CD14-positive monocyte (primary cell): ENCODE measurements around the gene SAP130. TPM values are rescaled to one million over a fixed set of nuclear protein-coding genes. Genes with fewer than 3 reads are reported as not detected.
A peak's percentile ranks its signal among the peaks of the same experiment; 100 is the strongest.

ENCODE experiments used
- DNase-seq, 3 donors: peaks; one replicate each; pipeline ENCODE4 v3.0.0-alpha.2; 2011 to 2022
- H2AFZ ChIP-seq: 2 replicates; pipeline ENCODE4 v1.6.0; 2012; ENCODE audit warnings: mild to moderate bottlenecking, low read depth, low read length, inconsistent platforms; ENCODE audit not compliant: insufficient read depth, poor library complexity, severe bottlenecking
- H3K27ac ChIP-seq, 2 donors: 1 replicate in 1 of 2; 2 replicates in 1 of 2; pipeline ENCODE4 v1.5.1; 2012 to 2013; ENCODE audit warnings: low read length in 2 of 2, control low read depth in 1 of 2, inconsistent platforms in 1 of 2, low read depth in 1 of 2, mild to moderate bottlenecking in 1 of 2
- H3K27me3 ChIP-seq, 2 donors: one replicate each; pipeline versions ENCODE4 v1.6.0 to v1.6.1; 2011 to 2013; ENCODE audit warnings: low read length in 2 of 2; ENCODE audit not compliant: control insufficient read depth in 2 of 2, insufficient read depth in 2 of 2
- H3K36me3 ChIP-seq, 2 donors: replicated peaks in 1 of 2; 1 replicate in 1 of 2; 2 replicates in 1 of 2; pipeline versions ENCODE4 v1.5.1 to v1.6.1; 2012 to 2013; ENCODE audit warnings: low read length in 2 of 2, control low read depth in 1 of 2, inconsistent platforms in 1 of 2, mild to moderate bottlenecking in 1 of 2; ENCODE audit not compliant: insufficient read depth in 2 of 2, control insufficient read depth in 1 of 2
- H3K4me1 ChIP-seq, 2 donors: 1 replicate in 1 of 2; 2 replicates in 1 of 2; pipeline versions ENCODE4 v1.5.1 to v1.6.1; 2012 to 2013; ENCODE audit warnings: low read length in 2 of 2, control low read depth in 1 of 2, inconsistent platforms in 1 of 2, mild to moderate bottlenecking in 1 of 2, moderate library complexity in 1 of 2; ENCODE audit not compliant: insufficient read depth in 2 of 2, control insufficient read depth in 1 of 2
- H3K4me2 ChIP-seq: replicated peaks from 2 replicates; pipeline ENCODE3; 2012; ENCODE audit warnings: low read length, moderate library complexity, mild to moderate bottlenecking; ENCODE audit not compliant: poor library complexity, severe bottlenecking; ENCODE audit errors: extremely low read depth
- H3K4me3 ChIP-seq, 3 experiments: fragments of 200-600 bp in 1 of 3; sonication (generic) in 1 of 3; replicated peaks in 1 of 3; 1 replicate in 2 of 3; 2 replicates in 1 of 3; pipeline ENCODE4 v1.5.1; 2011 to 2013; ENCODE audit warnings: low read length in 3 of 3, mild to moderate bottlenecking in 3 of 3, control low read depth in 2 of 3, low read depth in 2 of 3, inconsistent platforms in 1 of 3, moderate library complexity in 1 of 3
- H3K79me2 ChIP-seq: 2 replicates; pipeline ENCODE4 v1.6.0; 2012; ENCODE audit warnings: mild to moderate bottlenecking, control low read depth, inconsistent platforms, low read length, moderate library complexity; ENCODE audit not compliant: insufficient read depth
- H3K9ac ChIP-seq: 2 replicates; pipeline ENCODE4 v1.6.0; 2017; ENCODE audit warnings: low read length, mild to moderate bottlenecking; ENCODE audit not compliant: insufficient read depth, poor library complexity, severe bottlenecking
- H3K9me3 ChIP-seq, 2 donors: replicated peaks in 1 of 2; 1 replicate in 1 of 2; 2 replicates in 1 of 2; pipeline versions ENCODE4 v1.5.1 to v1.6.1; 2012 to 2013; ENCODE audit warnings: low read length in 2 of 2, control low read depth in 1 of 2; ENCODE audit not compliant: control insufficient read depth in 1 of 2, insufficient read depth in 1 of 2
- H4K20me1 ChIP-seq: 2 replicates; pipeline ENCODE4 v1.6.0; 2012; ENCODE audit warnings: mild to moderate bottlenecking, low read length, control low read depth, moderate library complexity; ENCODE audit not compliant: insufficient read depth
- H3K27ac Mint-ChIP-seq, 7 donors: one replicate each; pipeline ENCODE4 v1.8.0; 2020; ENCODE audit warnings: mild to moderate bottlenecking in 7 of 7, mixed read lengths in 7 of 7, moderate library complexity in 6 of 7, inconsistent platforms in 2 of 7
- H3K27me3 Mint-ChIP-seq, 3 donors: one replicate each; pipeline ENCODE4 v1.8.0; 2021 to 2022; ENCODE audit warnings: low read depth in 3 of 3, mild to moderate bottlenecking in 3 of 3, mixed read lengths in 3 of 3, moderate library complexity in 3 of 3, inconsistent platforms in 1 of 3
- H3K36me3 Mint-ChIP-seq, 2 donors: one replicate each; pipeline ENCODE4 v1.8.0; 2020; ENCODE audit warnings: mixed read lengths in 2 of 2, inconsistent platforms in 1 of 2, mild to moderate bottlenecking in 1 of 2
- H3K4me1 Mint-ChIP-seq: one replicate; pipeline ENCODE4 v1.8.0; 2020; ENCODE audit warnings: mild to moderate bottlenecking, mixed read lengths
- H3K4me3 Mint-ChIP-seq, 2 donors: one replicate each; pipeline ENCODE4 v1.8.0; 2020; ENCODE audit warnings: mild to moderate bottlenecking in 2 of 2, mixed read lengths in 2 of 2, moderate library complexity in 1 of 2
- H3K9me3 Mint-ChIP-seq, 7 donors: one replicate each; pipeline ENCODE4 v1.8.0; 2020 to 2022; ENCODE audit warnings: mixed read lengths in 7 of 7, mild to moderate bottlenecking in 6 of 7, moderate library complexity in 6 of 7, inconsistent platforms in 2 of 7
- CTCF ChIP-seq: fragments of 200-600 bp; IDR thresholded peaks from one replicate; pipeline ENCODE4 v1.8.0; 2022; ENCODE audit warnings: antibody characterized with exemption, mild to moderate bottlenecking
- WGBS: methylation state at CpG from one replicate; pipeline ENCODE4 v1.1.5; 2013; ENCODE audit warnings: missing lambda C conversion rate; ENCODE audit not compliant: insufficient coverage; 5-methylcytosine and 5-hydroxymethylcytosine counted together
- intact Hi-C, 2 donors: fragments of 100-400 bp; cut with micrococcal nuclease; formaldehyde crosslinking; loops; one replicate each; pipeline versions ENCODE4 v1.15.0 to v1.15.1; 2023
- polyA plus RNA-seq, 3 donors: library from polyadenylated mRNA; depleted of rRNA in 1 of 3; unstranded in 2 of 3; stranded (reverse) in 1 of 3; fragments of 300-500 nt in 2 of 3; fragments of >200 nt in 1 of 3; fragmentation: Illumina TruSeq in 2 of 3; gene quantifications; 1 replicate in 2 of 3; 2 replicates in 1 of 3; pipeline ENCODE4 v1.2.3, GENCODE V29; 2012 to 2021

Gene SAP130
- polyA plus RNA-seq, 3 donors = 2.8 to 16.4 (median 6.4) TPM

GRCh38 chr2:127935337-127935736, 92.5 kb downstream of the SAP130 start:
- no peaks in the 10 kb centered on the region for H3K9me3 Mint-ChIP-seq
- H3K4me2 ChIP-seq = no peak overlapping the region
- no peaks in the 10 kb centered on the region for H3K4me1 ChIP-seq
- H3K27me3 Mint-ChIP-seq = peaks cover 0 to 10% (median 6%) of the 10 kb centered on the region in 3 donors
- no peaks in the 10 kb centered on the region for H4K20me1 ChIP-seq
- H2AFZ ChIP-seq = no peak overlapping the region
- H3K36me3 Mint-ChIP-seq = no peaks in the 10 kb centered on the region
- no peak overlapping the region for H3K4me3 Mint-ChIP-seq
- no peak overlapping the region for H3K9ac ChIP-seq
- no peaks in the 10 kb centered on the region for H3K9me3 ChIP-seq
- intact Hi-C loops = no loop called here
- H3K36me3 ChIP-seq = peaks cover 0 to 1% of the 10 kb centered on the region in 2 donors
- H3K27ac ChIP-seq = no peak overlapping the region
- no peaks in the 10 kb centered on the region for H3K4me1 Mint-ChIP-seq
- no peaks in the 10 kb centered on the region for H3K27me3 ChIP-seq
- DNase-seq = no peak
- no peak for TF ChIP-seq CTCF
- H3K4me3 ChIP-seq = no peak overlapping the region
- WGBS = 93% methylated on average over 3 of the region's 6 CpGs
- H3K79me2 ChIP-seq = no peaks in the 10 kb centered on the region
- H3K27ac Mint-ChIP-seq = no peak overlapping the region

- H3K36me3 ChIP-seq = no peaks in the 10 kb centered on the region
- no peak overlapping the region for H3K9ac ChIP-seq
- H3K79me2 ChIP-seq = no peaks in the 10 kb centered on the region
- 100% methylated on average over 1 of the region's 7 CpGs for WGBS
- H3K27me3 Mint-ChIP-seq = peaks cover 0 to 11% (median 6%) of the 10 kb centered on the region in 3 donors
- no peak overlapping the region for H3K27ac ChIP-seq
- DNase-seq = peak in 1 of 3 donors; percentile 33
- H3K9me3 ChIP-seq = no peaks in the 10 kb centered on the region
- H3K9me3 Mint-ChIP-seq = no peaks in the 10 kb centered on the region
- H3K4me3 Mint-ChIP-seq = no peak overlapping the region
- H3K27ac Mint-ChIP-seq = no peak overlapping the region
- intact Hi-C loops = no loop called here
- H3K4me1 ChIP-seq = no peaks in the 10 kb centered on the region
- no peak overlapping the region for H3K4me3 ChIP-seq
- no peak for TF ChIP-seq CTCF
- H2AFZ ChIP-seq = no peak overlapping the region
- no peaks in the 10 kb centered on the region for H3K27me3 ChIP-seq
- H3K4me2 ChIP-seq = no peak overlapping the region
- no peaks in the 10 kb centered on the region for H3K4me1 Mint-ChIP-seq
- no peaks in the 10 kb centered on the region for H3K36me3 Mint-ChIP-seq
- no peaks in the 10 kb centered on the region for H4K20me1 ChIP-seq
These were observed 95.5 kb downstream of the SAP130 start for GRCh38 chr2:127932199-127932876.
